Adrenal gland (tissue), 5 donors: Measurements from ENCODE around the gene SH3BP1.

ENCODE experiments used
- CTCF ChIP-seq, 6 experiments: fragments of 450-650 bp in 4 of 6; fragments of 200-600 bp in 2 of 6; sonication (generic) in 1 of 6; IDR thresholded peaks; 1 replicate in 5 of 6; 2 replicates in 1 of 6; pipeline versions ENCODE4 v1.5.1 to v1.8.0; 2016 to 2021; ENCODE audit warnings: antibody characterized with exemption in 6 of 6, mild to moderate bottlenecking in 2 of 6, moderate library complexity in 1 of 6
- POLR2A ChIP-seq, 2 donors: fragments of 450-650 bp; IDR thresholded peaks; one replicate each; pipeline ENCODE4 v1.6.1; 2017; ENCODE audit warnings: antibody characterized with exemption in 2 of 2, mild to moderate bottlenecking in 2 of 2, moderate library complexity in 1 of 2
- donor health status: DM: no; HTN: no; CAD: no.

GRCh38 chr22:37696657-37697537 lies 57.4 kb downstream of the SH3BP1 start, which contains the start of gene TRIOBP:
- TF ChIP-seq CTCF (IDR thresholded peaks at IDR 0.05), result peak; percentile 21 to 59 (median 54)
- TF ChIP-seq POLR2A (IDR thresholded peaks at IDR 0.05), result peak in 1 of 2 donors; percentile 75
